Neural progenitor cell (in vitro differentiated cells): ENCODE results near the gene KLC3. TPM values are rescaled to one million over a fixed set of nuclear protein-coding genes. Genes with fewer than 3 reads are reported as not detected.

ENCODE experiments used
- DNase-seq: peaks from one replicate; pipeline ENCODE4 v3.0.0-alpha.2; 2016; ENCODE audit warnings: low spot score
- H2AFZ ChIP-seq: fragments of 200-600 bp; sonication (generic); replicated peaks from 2 replicates; pipeline ENCODE4 v1.6.1; 2016; ENCODE audit warnings: antibody characterized with exemption
- H3F3A ChIP-seq: fragments of 200-600 bp; sonication (generic); 2 replicates; pipeline ENCODE4 v1.6.1; 2016; ENCODE audit warnings: antibody characterized with exemption, low read depth
- H3K27ac ChIP-seq: fragments of 200-600 bp; sonication (generic); 2 replicates; pipeline ENCODE4 v1.5.1; 2016; ENCODE audit warnings: mild to moderate bottlenecking
- H3K27me3 ChIP-seq: fragments of 200-600 bp; sonication (generic); 2 replicates; pipeline ENCODE4 v1.6.1; 2016; ENCODE audit warnings: mild to moderate bottlenecking, moderate library complexity
- H3K36me3 ChIP-seq: fragments of 200-600 bp; sonication (generic); 2 replicates; pipeline ENCODE4 v1.5.1; 2016
- H3K4me1 ChIP-seq: fragments of 200-600 bp; sonication (generic); 2 replicates; pipeline ENCODE4 v1.6.1; 2016; ENCODE audit warnings: mixed run types
- H3K4me2 ChIP-seq: fragments of 200-600 bp; sonication (generic); 2 replicates; pipeline ENCODE4 v1.6.1; 2016
- H3K4me3 ChIP-seq: fragments of 200-600 bp; sonication (generic); 2 replicates; pipeline ENCODE4 v1.5.1; 2016
- H3K79me2 ChIP-seq: fragments of 200-600 bp; sonication (generic); 2 replicates; pipeline ENCODE4 v1.6.1; 2016; ENCODE audit warnings: low read depth
- H3K9ac ChIP-seq: fragments of 200-600 bp; sonication (generic); 2 replicates; pipeline ENCODE4 v1.6.1; 2016
- H3K9me3 ChIP-seq: fragments of 200-600 bp; sonication (generic); 2 replicates; pipeline ENCODE4 v1.5.1; 2016; ENCODE audit warnings: low read depth
- H4K20me1 ChIP-seq: fragments of 200-600 bp; sonication (generic); 2 replicates; pipeline ENCODE4 v1.6.1; 2016; ENCODE audit warnings: low read depth
- H3K27ac Mint-ChIP-seq: 3 replicates; pipeline ENCODE4 v1.8.0; 2021; ENCODE audit warnings: mixed read lengths
- H3K27me3 Mint-ChIP-seq: 2 replicates; pipeline ENCODE4 v1.8.0; 2022; ENCODE audit warnings: low read depth, mild to moderate bottlenecking, inconsistent platforms, moderate library complexity, mixed read lengths; ENCODE audit not compliant: insufficient read depth
- H3K36me3 Mint-ChIP-seq: 3 replicates; pipeline ENCODE4 v1.8.0; 2021; ENCODE audit warnings: mixed read lengths
- H3K4me1 Mint-ChIP-seq: 3 replicates; pipeline ENCODE4 v1.8.0; 2021; ENCODE audit warnings: mixed read lengths
- H3K4me3 Mint-ChIP-seq: 3 replicates; pipeline ENCODE4 v1.8.0; 2021; ENCODE audit warnings: mild to moderate bottlenecking, moderate library complexity, mixed read lengths
- H3K9me3 Mint-ChIP-seq: 3 replicates; pipeline ENCODE4 v1.8.0; 2020; ENCODE audit warnings: mixed read lengths
- EZH2 ChIP-seq: fragments of 200-600 bp; sonication (generic); IDR thresholded peaks from 2 replicates; pipeline ENCODE4 v1.6.1; 2017; ENCODE audit warnings: antibody characterized with exemption, mild to moderate bottlenecking, moderate library complexity
- EZH2phosphoT487 ChIP-seq: fragments of 200-600 bp; sonication (generic); IDR thresholded peaks from 2 replicates; pipeline ENCODE4 v1.6.1; 2017; ENCODE audit warnings: antibody characterized with exemption
- total RNA-seq: library from RNA; depleted of rRNA; stranded (reverse); fragments of >200 nt; gene quantifications from 2 replicates; pipeline ENCODE4 v1.2.3, GENCODE V29; 2015; ENCODE audit warnings: low replicate concordance
- TF ChIP-seq, protein P1 (sequence below): fragments of 200-600 bp; sonication (generic); IDR thresholded peaks from 2 replicates; pipeline ENCODE4 v1.5.1; 2017; ENCODE audit warnings: antibody characterized with exemption, mild to moderate bottlenecking

KLC3 gene
- total RNA-seq, 1 donor from 2014 or later: not detected

- DNase-seq: no peak
- peaks cover 9% of the 10 kb centered on the region for H3K36me3 Mint-ChIP-seq
- peaks cover 23% of the 10 kb centered on the region for H4K20me1 ChIP-seq
- no peaks in the 10 kb centered on the region for H3K36me3 ChIP-seq
- H3F3A ChIP-seq: peaks cover 10% of the 10 kb centered on the region
- no peaks in the 10 kb centered on the region for H3K27me3 Mint-ChIP-seq
- no peak overlapping the region for H3K4me3 ChIP-seq
- H3K4me2 ChIP-seq: no peak overlapping the region
- H3K27me3 ChIP-seq: no peaks in the 10 kb centered on the region
- H3K79me2 ChIP-seq: peaks cover 19% of the 10 kb centered on the region
- no peaks in the 10 kb centered on the region for H3K9me3 Mint-ChIP-seq
- H3K9ac ChIP-seq: no peak overlapping the region
- TF ChIP-seq, protein P1, sequence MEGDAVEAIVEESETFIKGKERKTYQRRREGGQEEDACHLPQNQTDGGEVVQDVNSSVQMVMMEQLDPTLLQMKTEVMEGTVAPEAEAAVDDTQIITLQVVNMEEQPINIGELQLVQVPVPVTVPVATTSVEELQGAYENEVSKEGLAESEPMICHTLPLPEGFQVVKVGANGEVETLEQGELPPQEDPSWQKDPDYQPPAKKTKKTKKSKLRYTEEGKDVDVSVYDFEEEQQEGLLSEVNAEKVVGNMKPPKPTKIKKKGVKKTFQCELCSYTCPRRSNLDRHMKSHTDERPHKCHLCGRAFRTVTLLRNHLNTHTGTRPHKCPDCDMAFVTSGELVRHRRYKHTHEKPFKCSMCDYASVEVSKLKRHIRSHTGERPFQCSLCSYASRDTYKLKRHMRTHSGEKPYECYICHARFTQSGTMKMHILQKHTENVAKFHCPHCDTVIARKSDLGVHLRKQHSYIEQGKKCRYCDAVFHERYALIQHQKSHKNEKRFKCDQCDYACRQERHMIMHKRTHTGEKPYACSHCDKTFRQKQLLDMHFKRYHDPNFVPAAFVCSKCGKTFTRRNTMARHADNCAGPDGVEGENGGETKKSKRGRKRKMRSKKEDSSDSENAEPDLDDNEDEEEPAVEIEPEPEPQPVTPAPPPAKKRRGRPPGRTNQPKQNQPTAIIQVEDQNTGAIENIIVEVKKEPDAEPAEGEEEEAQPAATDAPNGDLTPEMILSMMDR: no peak
- TF ChIP-seq EZH2 (no peak), EZH2phosphoT487 (no peak)
- peaks cover 10% of the 10 kb centered on the region for H3K4me1 Mint-ChIP-seq
- H3K4me1 ChIP-seq: no peaks in the 10 kb centered on the region
- H3K27ac ChIP-seq: no peak overlapping the region
- no peaks in the 10 kb centered on the region for H3K9me3 ChIP-seq
- no peak overlapping the region for H3K4me3 Mint-ChIP-seq
- no peak overlapping the region for H3K27ac Mint-ChIP-seq
- no peak overlapping the region for H2AFZ ChIP-seq
Measured at GRCh38 chr19:45364696-45365095, 24.1 kb downstream of the KLC3 start.

DNA sequence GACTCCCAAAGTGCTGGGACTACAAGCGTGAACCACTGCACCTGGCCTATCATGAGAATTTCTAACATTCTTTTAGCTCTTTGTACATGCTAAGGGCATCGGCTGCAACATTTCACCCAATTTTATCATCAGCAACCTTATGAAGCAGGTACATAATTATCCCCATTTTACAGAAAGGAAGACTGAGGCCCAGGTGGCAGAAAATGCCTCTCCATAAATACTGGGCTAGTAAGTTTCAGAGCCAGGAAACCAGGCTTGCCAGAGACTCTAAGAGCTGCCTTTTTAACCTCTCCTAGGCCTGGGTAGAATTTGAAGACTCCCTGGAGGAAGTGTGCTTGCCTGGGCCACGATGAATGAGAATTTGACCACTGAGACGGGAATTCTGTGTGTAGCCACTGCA, 27.6 kb downstream of the KLC3 start:
- H3K27me3 ChIP-seq: no peaks in the 10 kb centered on the region
- H3K4me2 ChIP-seq: no peak overlapping the region
- H3K9ac ChIP-seq: no peak overlapping the region
- peaks cover 23% of the 10 kb centered on the region for H3F3A ChIP-seq
- H3K4me1 Mint-ChIP-seq: peaks cover 19% of the 10 kb centered on the region
- no peak overlapping the region for H3K27ac ChIP-seq
- H3K36me3 ChIP-seq: no peaks in the 10 kb centered on the region
- no peak overlapping the region for H3K4me3 ChIP-seq
- peaks cover 9% of the 10 kb centered on the region for H3K4me1 ChIP-seq
- H3K4me3 Mint-ChIP-seq: peak overlapping the region; percentile 42
- H3K9me3 Mint-ChIP-seq: no peaks in the 10 kb centered on the region
- H4K20me1 ChIP-seq: peaks cover 24% of the 10 kb centered on the region
- H3K36me3 Mint-ChIP-seq: no peaks in the 10 kb centered on the region
- TF ChIP-seq, protein P1: no peak
- TF ChIP-seq EZH2 (no peak), EZH2phosphoT487 (no peak)
- DNase-seq: no peak
- peaks cover 23% of the 10 kb centered on the region for H3K79me2 ChIP-seq
- H3K27me3 Mint-ChIP-seq: peaks cover 4% of the 10 kb centered on the region
- H3K27ac Mint-ChIP-seq: no peak overlapping the region
- no peak overlapping the region for H2AFZ ChIP-seq
- no peaks in the 10 kb centered on the region for H3K9me3 ChIP-seq

GRCh38 chr19:45368737-45369340, 28.3 kb downstream of the KLC3 start:
- Histone ChIP-seq H3K9ac (no peak overlapping the region), H3K27ac (no peak overlapping the region), H3K4me1 (peaks cover 9% of the 10 kb centered on the region), H3K4me3 (peak overlapping the region; percentile 85), H2AFZ (no peak overlapping the region), H3K36me3 (no peaks in the 10 kb centered on the region), H3K79me2 (peaks cover 23% of the 10 kb centered on the region), H4K20me1 (peaks cover 24% of the 10 kb centered on the region), H3K27me3 (no peaks in the 10 kb centered on the region), H3K4me2 (peak overlapping the region; percentile 77), H3K9me3 (no peaks in the 10 kb centered on the region), H3F3A (peaks cover 25% of the 10 kb centered on the region)
- peak overlapping the region; percentile 91 for H3K4me3 Mint-ChIP-seq
- TF ChIP-seq EZH2 (no peak), EZH2phosphoT487 (no peak)
- TF ChIP-seq, protein P1: no peak
- DNase-seq: peak; percentile 26
- no peaks in the 10 kb centered on the region for H3K9me3 Mint-ChIP-seq
- peak overlapping the region; percentile 25 for H3K27ac Mint-ChIP-seq
- peaks cover 6% of the 10 kb centered on the region for H3K27me3 Mint-ChIP-seq
- H3K4me1 Mint-ChIP-seq: peaks cover 19% of the 10 kb centered on the region
- no peaks in the 10 kb centered on the region for H3K36me3 Mint-ChIP-seq
